IMR-90 (cell line): ENCODE data around the gene PADI2. TPM values are rescaled to one million over a fixed set of nuclear protein-coding genes. Genes with fewer than 3 reads are reported as not detected.
A peak's percentile ranks its signal among the peaks of the same experiment; 100 is the strongest.

Experiments
- ATAC-seq: fragments of 200-7000 bp; cut with Tn5 transposase; 2 replicates; pipeline ENCODE4 v1.9.1; 2020; ENCODE audit warnings: low read depth, mild to moderate bottlenecking, moderate library complexity
- BruUV-seq: library from RNA; stranded (reverse); fragments of 400-500 nt; replicated peaks from 2 replicates; lab custom pipeline; 2021; lab: Mats Ljungman, UMichigan
- CTCF ChIA-PET: fragments of 300-600 bp; formaldehyde crosslinking; extraction: SDS; loops from one replicate; lab custom pipeline; 2021; ENCODE audit warnings: antibody characterized with exemption; lab: Yijun Ruan, JAX
- POLR2A ChIA-PET: fragments of 300-600 bp; sonication (Branson Sonifier 250); formaldehyde crosslinking; loops from one replicate; lab custom pipeline; 2022; ENCODE audit warnings: antibody characterized with exemption; ENCODE audit not compliant: unreplicated experiment; lab: Charles Lee
- DNase-seq: peaks from one replicate; pipeline ENCODE4 v3.0.0; 2013
- H2AFZ ChIP-seq: replicated peaks from 2 replicates; pipeline ENCODE3; 2013; ENCODE audit warnings: low read length, mild to moderate bottlenecking; ENCODE audit not compliant: poor library complexity
- H2AK5ac ChIP-seq: 2 replicates; pipeline ENCODE4 v1.6.1; 2013; ENCODE audit warnings: low read depth, low read length, inconsistent platforms
- H2AK9ac ChIP-seq: replicated peaks from 2 replicates; pipeline ENCODE3; 2013; ENCODE audit warnings: mild to moderate bottlenecking, low read depth, low read length, moderate library complexity; ENCODE audit not compliant: poor library complexity
- H2BK120ac ChIP-seq: 2 replicates; pipeline ENCODE4 v1.6.1; 2013; ENCODE audit warnings: low read depth, low read length, inconsistent platforms
- H2BK15ac ChIP-seq: 3 replicates; pipeline ENCODE4 v1.6.1; 2013; ENCODE audit warnings: low read depth, low read length, inconsistent platforms
- H2BK20ac ChIP-seq: 2 replicates; pipeline ENCODE4 v1.6.1; 2013; ENCODE audit warnings: low read depth, mild to moderate bottlenecking, inconsistent platforms, low read length, moderate library complexity
- H2BK5ac ChIP-seq: 2 replicates; pipeline ENCODE4 v1.6.1; 2013; ENCODE audit warnings: mild to moderate bottlenecking, low read depth, low read length, inconsistent platforms; ENCODE audit not compliant: poor library complexity, severe bottlenecking
- H3K14ac ChIP-seq: replicated peaks from 2 replicates; pipeline ENCODE4 v1.6.1; 2013; ENCODE audit warnings: low read depth, low read length, inconsistent platforms
- H3K18ac ChIP-seq: 2 replicates; pipeline ENCODE4 v1.6.1; 2013; ENCODE audit warnings: low read depth, low read length, control low read depth
- H3K23ac ChIP-seq: 2 replicates; pipeline ENCODE4 v1.6.1; 2013; ENCODE audit warnings: low read depth, low read length, inconsistent platforms
- H3K27ac ChIP-seq: 2 replicates; pipeline ENCODE4 v1.5.1; 2013; ENCODE audit warnings: mild to moderate bottlenecking, control low read depth, low read length; ENCODE audit not compliant: insufficient read depth
- H3K27me3 ChIP-seq: 2 replicates; pipeline ENCODE4 v1.6.1; 2013; ENCODE audit warnings: low read length; ENCODE audit not compliant: control insufficient read depth, insufficient read depth
- H3K36me3 ChIP-seq: 2 replicates; pipeline ENCODE4 v1.6.1; 2013; ENCODE audit warnings: low read length, mixed read lengths; ENCODE audit not compliant: control insufficient read depth, insufficient read depth
- H3K4ac ChIP-seq: 2 replicates; pipeline ENCODE4 v1.6.1; 2013; ENCODE audit warnings: low read depth, low read length, inconsistent platforms
- H3K4me1 ChIP-seq: 2 replicates; pipeline ENCODE4 v1.6.1; 2013; ENCODE audit warnings: low read length, mixed read lengths; ENCODE audit not compliant: control insufficient read depth, insufficient read depth
- H3K4me2 ChIP-seq: 2 replicates; pipeline ENCODE4 v1.6.1; 2013; ENCODE audit warnings: low read depth, mild to moderate bottlenecking, control low read depth, low read length, moderate library complexity
- H3K4me3 ChIP-seq: 2 replicates; pipeline ENCODE4 v1.5.1; 2013; ENCODE audit warnings: low read depth, mild to moderate bottlenecking, control low read depth, low read length, moderate library complexity; ENCODE audit not compliant: insufficient read depth
- H3K56ac ChIP-seq: 2 replicates; pipeline ENCODE4 v1.6.1; 2013; ENCODE audit warnings: low read length, inconsistent platforms; ENCODE audit not compliant: insufficient read depth; ENCODE audit errors: extremely low read depth
- H3K79me1 ChIP-seq, 2 experiments: 2 replicates each; pipeline ENCODE4 v1.6.1; 2013; ENCODE audit warnings: low read length in 2 of 2, inconsistent platforms in 1 of 2, low read depth in 1 of 2
- H3K9ac ChIP-seq: 2 replicates; pipeline ENCODE4 v1.6.1; 2013; ENCODE audit warnings: low read depth, low read length, control low read depth
- H3K9me1 ChIP-seq: 2 replicates; pipeline ENCODE4 v1.6.1; 2013; ENCODE audit warnings: low read length, inconsistent platforms; ENCODE audit not compliant: insufficient read depth
- H3K9me3 ChIP-seq: 2 replicates; pipeline ENCODE4 v1.6.1; 2013; ENCODE audit warnings: low read length; ENCODE audit not compliant: control insufficient read depth, insufficient read depth
- H4K20me1 ChIP-seq: 2 replicates; pipeline ENCODE4 v1.6.1; 2013; ENCODE audit warnings: low read length, inconsistent platforms; ENCODE audit not compliant: insufficient read depth
- H4K5ac ChIP-seq: 2 replicates; pipeline ENCODE4 v1.6.1; 2013; ENCODE audit warnings: mild to moderate bottlenecking, low read depth, low read length, control low read depth
- H4K8ac ChIP-seq, 2 experiments: 2 replicates each; pipeline ENCODE4 v1.6.1; 2013; ENCODE audit warnings: low read depth in 2 of 2, low read length in 2 of 2, control low read depth in 1 of 2, inconsistent platforms in 1 of 2
- H4K91ac ChIP-seq: 2 replicates; pipeline ENCODE4 v1.6.1; 2013; ENCODE audit warnings: low read depth, low read length, inconsistent platforms; ENCODE audit not compliant: insufficient read depth
- CEBPB ChIP-seq: IDR thresholded peaks from 2 replicates; pipeline ENCODE4 v1.6.1; 2012; ENCODE audit warnings: low read depth, low read length, improper control_type of control experiment
- CHD1 ChIP-seq: IDR thresholded peaks from 2 replicates; pipeline ENCODE4 v1.6.1; 2012; ENCODE audit warnings: low read depth, low read length, improper control_type of control experiment
- NFE2L2 ChIP-seq: fragments of 150-350 bp; IDR thresholded peaks from 2 replicates; pipeline ENCODE4 v1.6.1; 2016; ENCODE audit warnings: low read depth, mild to moderate bottlenecking, low read length
- RAD21 ChIP-seq: IDR thresholded peaks from 2 replicates; pipeline ENCODE4 v1.6.1; 2012; ENCODE audit warnings: low read length, improper control_type of control experiment
- SMC3 ChIP-seq: fragments of 150-350 bp; IDR thresholded peaks from 2 replicates; pipeline ENCODE4 v1.6.1; 2016; ENCODE audit warnings: low read depth, mild to moderate bottlenecking, antibody characterized with exemption, low read length, moderate library complexity
- WGBS, 2 experiments: methylation state at CpG; one replicate each; pipeline versions ENCODE4 v1.1.5 to v1.1.7; 2013; ENCODE audit warnings: missing lambda C conversion rate in 2 of 2; ENCODE audit not compliant: insufficient read length in 1 of 2; ENCODE audit errors: extremely low coverage in 2 of 2; 5-methylcytosine and 5-hydroxymethylcytosine counted together
- dilution Hi-C: fragments of 300-500 bp; cut with HindIII; formaldehyde crosslinking; loops from one replicate; pipeline ENCODE4 v1.14.3; 2018; ENCODE audit warnings: low sequenced_read_pairs; ENCODE audit not compliant: unreplicated experiment
- in situ Hi-C: fragments of 300-500 bp; cut with MboI; formaldehyde crosslinking; loops from 3 replicates; pipeline ENCODE4 v1.14.3; 2019; ENCODE audit warnings: low sequenced_read_pairs, inconsistent platforms, mixed read lengths
- intact Hi-C: fragments of 100-400 bp; cut with micrococcal nuclease; formaldehyde crosslinking; loops from 2 replicates; pipeline ENCODE4 v1.10.0; 2022
- polyA plus RNA-seq, 3 experiments: library from polyadenylated mRNA; depleted of rRNA; stranded (reverse); fragments of >200 nt; gene quantifications; 2 replicates each; pipeline ENCODE4 v1.2.3, GENCODE V29; 2012; ENCODE audit warnings: low replicate concordance in 1 of 3
- total RNA-seq: library from RNA; depleted of rRNA; stranded (reverse); fragments of >200 nt; gene quantifications from 2 replicates; pipeline ENCODE4 v1.2.3, GENCODE V29; 2012
- TF ChIP-seq, protein P1 (sequence below): fragments of 150-350 bp; IDR thresholded peaks from 2 replicates; pipeline ENCODE4 v1.6.1; 2017; ENCODE audit warnings: mild to moderate bottlenecking, antibody characterized with exemption, low read length, low read depth
- TF ChIP-seq, protein P2 (sequence below): conservative IDR thresholded peaks from 2 replicates; pipeline ENCODE4 v1.5.1; 2012; ENCODE audit warnings: mild to moderate bottlenecking, low read depth, low read length, improper control_type of control experiment
- TF ChIP-seq, protein P3 (sequence below): fragments of 150-350 bp; IDR thresholded peaks from 2 replicates; pipeline ENCODE4 v1.6.1; 2016; ENCODE audit warnings: low read depth, mild to moderate bottlenecking, low read length, moderate library complexity, borderline replicate concordance

Gene PADI2
- total and polyA plus RNA-seq, 2 of the 4 experiments (the other 2 are of a cell fraction) = not detected

DNA sequence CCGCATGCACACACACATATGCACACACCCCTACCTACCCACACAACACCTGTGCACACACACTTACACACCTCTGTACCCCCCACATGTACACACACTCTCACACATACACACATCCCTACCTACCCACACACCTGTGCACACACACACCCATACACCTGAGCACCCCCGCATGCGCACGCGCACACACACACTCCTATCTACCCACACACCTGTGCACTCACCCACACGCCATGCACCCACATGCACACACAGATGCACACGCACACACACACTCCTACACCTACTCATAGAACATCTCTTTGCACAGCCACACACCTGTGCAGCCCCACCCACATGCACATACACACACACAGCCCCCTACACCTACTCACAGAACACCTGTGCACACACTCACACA is 15.5 kb upstream of the PADI2 start:
- H4K5ac ChIP-seq = no peak overlapping the region
- no peak overlapping the region for H4K8ac ChIP-seq
- TF ChIP-seq RAD21 = no peak
- no peak for TF ChIP-seq CEBPB
- no peak for TF ChIP-seq CHD1
- TF ChIP-seq, protein P1, sequence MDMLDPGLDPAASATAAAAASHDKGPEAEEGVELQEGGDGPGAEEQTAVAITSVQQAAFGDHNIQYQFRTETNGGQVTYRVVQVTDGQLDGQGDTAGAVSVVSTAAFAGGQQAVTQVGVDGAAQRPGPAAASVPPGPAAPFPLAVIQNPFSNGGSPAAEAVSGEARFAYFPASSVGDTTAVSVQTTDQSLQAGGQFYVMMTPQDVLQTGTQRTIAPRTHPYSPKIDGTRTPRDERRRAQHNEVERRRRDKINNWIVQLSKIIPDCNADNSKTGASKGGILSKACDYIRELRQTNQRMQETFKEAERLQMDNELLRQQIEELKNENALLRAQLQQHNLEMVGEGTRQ = no peak
- no peak for TF ChIP-seq SMC3
- TF ChIP-seq, protein P2, sequence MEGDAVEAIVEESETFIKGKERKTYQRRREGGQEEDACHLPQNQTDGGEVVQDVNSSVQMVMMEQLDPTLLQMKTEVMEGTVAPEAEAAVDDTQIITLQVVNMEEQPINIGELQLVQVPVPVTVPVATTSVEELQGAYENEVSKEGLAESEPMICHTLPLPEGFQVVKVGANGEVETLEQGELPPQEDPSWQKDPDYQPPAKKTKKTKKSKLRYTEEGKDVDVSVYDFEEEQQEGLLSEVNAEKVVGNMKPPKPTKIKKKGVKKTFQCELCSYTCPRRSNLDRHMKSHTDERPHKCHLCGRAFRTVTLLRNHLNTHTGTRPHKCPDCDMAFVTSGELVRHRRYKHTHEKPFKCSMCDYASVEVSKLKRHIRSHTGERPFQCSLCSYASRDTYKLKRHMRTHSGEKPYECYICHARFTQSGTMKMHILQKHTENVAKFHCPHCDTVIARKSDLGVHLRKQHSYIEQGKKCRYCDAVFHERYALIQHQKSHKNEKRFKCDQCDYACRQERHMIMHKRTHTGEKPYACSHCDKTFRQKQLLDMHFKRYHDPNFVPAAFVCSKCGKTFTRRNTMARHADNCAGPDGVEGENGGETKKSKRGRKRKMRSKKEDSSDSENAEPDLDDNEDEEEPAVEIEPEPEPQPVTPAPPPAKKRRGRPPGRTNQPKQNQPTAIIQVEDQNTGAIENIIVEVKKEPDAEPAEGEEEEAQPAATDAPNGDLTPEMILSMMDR = no peak
- no peak for TF ChIP-seq NFE2L2
- TF ChIP-seq, protein P3, sequence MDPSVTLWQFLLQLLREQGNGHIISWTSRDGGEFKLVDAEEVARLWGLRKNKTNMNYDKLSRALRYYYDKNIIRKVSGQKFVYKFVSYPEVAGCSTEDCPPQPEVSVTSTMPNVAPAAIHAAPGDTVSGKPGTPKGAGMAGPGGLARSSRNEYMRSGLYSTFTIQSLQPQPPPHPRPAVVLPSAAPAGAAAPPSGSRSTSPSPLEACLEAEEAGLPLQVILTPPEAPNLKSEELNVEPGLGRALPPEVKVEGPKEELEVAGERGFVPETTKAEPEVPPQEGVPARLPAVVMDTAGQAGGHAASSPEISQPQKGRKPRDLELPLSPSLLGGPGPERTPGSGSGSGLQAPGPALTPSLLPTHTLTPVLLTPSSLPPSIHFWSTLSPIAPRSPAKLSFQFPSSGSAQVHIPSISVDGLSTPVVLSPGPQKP = no peak
- H3K9me1 ChIP-seq = peaks cover 8% of the 10 kb centered on the region; the same call in 1 of the 2 replicates
- in situ Hi-C loops (no loop called here), dilution Hi-C loops (no loop called here), intact Hi-C loops (no loop called here)
- no peak overlapping the region for H3K56ac ChIP-seq
- H3K9ac ChIP-seq = no peak overlapping the region
- H3K23ac ChIP-seq = no peak overlapping the region
- no peak overlapping the region for H2BK120ac ChIP-seq
- H2BK20ac ChIP-seq = no peak overlapping the region
- BruUV-seq = no TSS peak
- POLR2A ChIA-PET = no interaction called here
- H2BK15ac ChIP-seq = no peak overlapping the region
- no peaks in the 10 kb centered on the region for H3K9me3 ChIP-seq
- H4K91ac ChIP-seq = no peak overlapping the region
- H3K27me3 ChIP-seq = peaks cover 10% of the 10 kb centered on the region; the same call in 1 of the 2 replicates
- no peak overlapping the region for H3K4ac ChIP-seq
- no peak overlapping the region for H3K4me2 ChIP-seq
- no peak overlapping the region for H2AFZ ChIP-seq
- CTCF ChIA-PET = no interaction called here
- no peak overlapping the region for H2BK5ac ChIP-seq
- DNase-seq = no peak
- no peak overlapping the region for H3K4me3 ChIP-seq
- 91% methylated on average over 7 of the region's 7 CpGs; no CpG with 5 or more reads in 1 of the 2 experiments for WGBS, 2 experiments
- no peaks in the 10 kb centered on the region for H3K36me3 ChIP-seq
- no peaks in the 10 kb centered on the region for H3K79me1 ChIP-seq
- no peaks in the 10 kb centered on the region for H3K4me1 ChIP-seq
- no peak for ATAC-seq
- peak overlapping the region; percentile 16; the same call in 1 of the 2 replicates for H2AK5ac ChIP-seq
- no peak overlapping the region for H3K18ac ChIP-seq
- no peak overlapping the region for H3K14ac ChIP-seq
- no peaks in the 10 kb centered on the region for H4K20me1 ChIP-seq
- H3K27ac ChIP-seq = no peak overlapping the region
- no peak overlapping the region for H2AK9ac ChIP-seq
